HCT116 (cell line): ENCODE measurements around the gene SND1. TPM values are rescaled to one million over a fixed set of nuclear protein-coding genes. Genes with fewer than 3 reads are reported as not detected.

Source experiments
- ATAC-seq: fragments of 200-7000 bp; cut with Tn5 transposase; 2 replicates; pipeline ENCODE4 v1.9.1; 2020; ENCODE audit warnings: mild to moderate bottlenecking, moderate library complexity
- BruUV-seq: library from RNA; stranded (reverse); fragments of 400-500 nt; replicated peaks from 2 replicates; lab custom pipeline; 2021; lab: Mats Ljungman, UMichigan
- CTCF ChIA-PET: fragments of 300-600 bp; sonication (Branson Sonifier 250); formaldehyde crosslinking; loops from one replicate; lab custom pipeline; 2021; ENCODE audit warnings: antibody characterized with exemption; lab: Charles Lee
- POLR2A ChIA-PET: fragments of 300-600, 350-600 bp; sonication (Branson Sonifier 250); formaldehyde crosslinking; loops from one replicate; lab custom pipeline; 2021; ENCODE audit warnings: antibody characterized with exemption; lab: Charles Lee
- RAD21 ChIA-PET, 2 experiments: fragments of 300-600 bp; sonication (Branson Sonifier 250); formaldehyde crosslinking; loops; one replicate each; lab custom pipeline; 2023; ENCODE audit warnings: low total read pairs in 2 of 2; ENCODE audit not compliant: uncharacterized antibody in 2 of 2, unreplicated experiment in 2 of 2, low non-redundant PET in 1 of 2; lab: Charles Lee
- DNase-seq: peaks from one replicate; pipeline ENCODE4 v3.0.0-alpha.2; 2010; ENCODE audit warnings: low read depth, low spot score
- H2AFZ ChIP-seq: fragments of 200-600 bp; shearing (Covaris generic), sonication (generic); 2 replicates; pipeline ENCODE4 v1.6.1; 2017; ENCODE audit warnings: low read depth, mixed run types, mixed read lengths, antibody characterized with exemption, low read length; ENCODE audit not compliant: poor library complexity, severe bottlenecking
- H3K27ac ChIP-seq: 2 replicates; pipeline ENCODE4 v1.5.1; 2012; ENCODE audit warnings: low read depth, low read length
- H3K27me3 ChIP-seq: fragments of 200-600 bp; sonication (generic); 2 replicates; pipeline ENCODE4 v1.6.1; 2016; ENCODE audit warnings: mixed run types, low read length, mixed read lengths; ENCODE audit not compliant: insufficient read depth
- H3K36me3 ChIP-seq, 2 experiments: fragments of 200-500 bp in 1 of 2; fragments of 200-600 bp in 1 of 2; sonication (Bioruptor generic) in 1 of 2; sonication (generic) in 1 of 2; 2 replicates each; pipeline versions ENCODE4 v1.5.1 to v1.6.1; 2014 to 2016; ENCODE audit warnings: low read length in 2 of 2, inconsistent platforms in 1 of 2, mixed read lengths in 1 of 2, mixed run types in 1 of 2; ENCODE audit not compliant: insufficient read depth in 2 of 2, control insufficient read depth in 1 of 2
- H3K4me1 ChIP-seq, 2 experiments: fragments of 200-600 bp in 1 of 2; sonication (generic) in 1 of 2; 2 replicates each; pipeline versions ENCODE4 v1.5.1 to v1.6.1; 2012 to 2017; ENCODE audit warnings: low read length in 2 of 2, inconsistent platforms in 1 of 2, mild to moderate bottlenecking in 1 of 2, mixed read lengths in 1 of 2, mixed run types in 1 of 2, moderate library complexity in 1 of 2; ENCODE audit not compliant: insufficient read depth in 2 of 2, control insufficient read depth in 1 of 2
- H3K4me2 ChIP-seq: fragments of 200-600 bp; sonication (generic); 2 replicates; pipeline ENCODE4 v1.6.1; 2017; ENCODE audit warnings: mixed run types, low read length, mixed read lengths
- H3K4me3 ChIP-seq, 2 experiments: fragments of 200-600 bp in 1 of 2; sonication (generic) in 1 of 2; replicated peaks in 1 of 2; 2 replicates each; pipeline ENCODE4 v1.5.1; 2011 to 2016; ENCODE audit warnings: low read length in 2 of 2, control low read depth in 1 of 2, low read depth in 1 of 2, mild to moderate bottlenecking in 1 of 2, mixed read lengths in 1 of 2, mixed run types in 1 of 2
- H3K79me2 ChIP-seq: fragments of 200-600 bp; sonication (generic); 2 replicates; pipeline ENCODE4 v1.6.1; 2017; ENCODE audit warnings: mild to moderate bottlenecking, mixed run types, low read length, moderate library complexity, mixed read lengths; ENCODE audit not compliant: insufficient read depth
- H3K9ac ChIP-seq: fragments of 200-600 bp; sonication (generic); 2 replicates; pipeline ENCODE4 v1.6.1; 2016; ENCODE audit warnings: low read length, mixed read lengths
- H3K9me2 ChIP-seq: fragments of 200-600 bp; sonication (generic), shearing (Covaris generic); 2 replicates; pipeline ENCODE4 v1.6.1; 2017; ENCODE audit warnings: mixed run types, mild to moderate bottlenecking, moderate library complexity; ENCODE audit not compliant: insufficient read depth
- H3K9me3 ChIP-seq, 2 experiments: fragments of 200-500 bp in 1 of 2; fragments of 200-600 bp in 1 of 2; sonication (Bioruptor generic) in 1 of 2; sonication (generic) in 1 of 2; 2 replicates each; pipeline ENCODE4 v1.6.1; 2014 to 2017; ENCODE audit warnings: low read length in 2 of 2, mixed read lengths in 2 of 2, inconsistent platforms in 1 of 2, low read depth in 1 of 2, mild to moderate bottlenecking in 1 of 2, mixed run types in 1 of 2, moderate library complexity in 1 of 2; ENCODE audit not compliant: control insufficient read depth in 1 of 2, insufficient read depth in 1 of 2
- H4K20me1 ChIP-seq: fragments of 200-600 bp; sonication (generic), shearing (Covaris generic); 2 replicates; pipeline ENCODE4 v1.6.1; 2017; ENCODE audit warnings: mixed run types, mild to moderate bottlenecking, moderate library complexity; ENCODE audit not compliant: insufficient read depth
- CBX3 ChIP-seq: IDR thresholded peaks from 2 replicates; pipeline ENCODE4 v1.6.1; 2012; ENCODE audit warnings: low read depth
- CTCF ChIP-seq, 3 experiments: fragments of 200-600 bp in 1 of 3; sonication (generic) in 1 of 3; IDR thresholded peaks in 2 of 3; conservative IDR thresholded peaks in 1 of 3; 2 replicates each; pipeline ENCODE4 v1.5.1; 2012 to 2017; ENCODE audit warnings: low read depth in 2 of 3, low read length in 2 of 3, antibody characterized with exemption in 1 of 3, borderline replicate concordance in 1 of 3, control low read depth in 1 of 3, mild to moderate bottlenecking in 1 of 3, mixed read lengths in 1 of 3, mixed run types in 1 of 3, moderate library complexity in 1 of 3; ENCODE audit not compliant: insufficient read depth in 1 of 3
- EGR1 ChIP-seq: IDR thresholded peaks from 2 replicates; pipeline ENCODE4 v1.6.1; 2012; ENCODE audit warnings: low read depth
- EZH2 ChIP-seq: fragments of 200-600 bp; sonication (generic); IDR thresholded peaks from 2 replicates; pipeline ENCODE4 v1.6.1; 2017; ENCODE audit warnings: antibody characterized with exemption, mixed run types
- EZH2phosphoT487 ChIP-seq: fragments of 200-600 bp; IDR thresholded peaks from 2 replicates; pipeline ENCODE4 v1.6.1; 2018; ENCODE audit warnings: antibody characterized with exemption, borderline replicate concordance
- FOSL1 ChIP-seq: IDR thresholded peaks from 2 replicates; pipeline ENCODE4 v1.6.1; 2012; ENCODE audit warnings: low read depth
- MAX ChIP-seq: IDR thresholded peaks from 2 replicates; pipeline ENCODE4 v1.6.1; 2012
- RAD21 ChIP-seq: IDR thresholded peaks from 2 replicates; pipeline ENCODE4 v1.6.1; 2012; ENCODE audit warnings: low read depth, mild to moderate bottlenecking
- SIN3A ChIP-seq: IDR thresholded peaks from 2 replicates; pipeline ENCODE4 v1.6.1; 2012; ENCODE audit warnings: low read depth
- TCF7L2 ChIP-seq: IDR thresholded peaks from 2 replicates; pipeline ENCODE4 v1.7.0; 2011; ENCODE audit warnings: borderline replicate concordance, inconsistent platforms; ENCODE audit not compliant: insufficient read depth, insufficient read length; ENCODE audit errors: extremely low read depth
- YY1 ChIP-seq: IDR thresholded peaks from 2 replicates; pipeline ENCODE4 v1.6.1; 2011; ENCODE audit warnings: low read length, low read depth, moderate library complexity, mild to moderate bottlenecking; ENCODE audit not compliant: insufficient replicate concordance; ENCODE audit errors: extremely low read depth
- ZBTB33 ChIP-seq: IDR thresholded peaks from 2 replicates; pipeline ENCODE4 v1.6.1; 2011; ENCODE audit warnings: mild to moderate bottlenecking, low read length, moderate library complexity; ENCODE audit not compliant: insufficient replicate concordance; ENCODE audit errors: extremely low read depth
- intact Hi-C: fragments of 100-400 bp; cut with micrococcal nuclease; formaldehyde crosslinking; loops from 2 replicates; pipeline ENCODE4 v1.10.0; 2022
- total RNA-seq: library from RNA; stranded (reverse); gene quantifications from one replicate; pipeline ENCODE4 v1.2.1, GENCODE V29; 2021; ENCODE audit not compliant: unreplicated experiment

SND1 gene
- total RNA-seq, 1 experiment from 2014 or later: 169 TPM

GRCh38 chr7:128081351-128081750 lies 429.4 kb downstream of the SND1 start:
- ChIA-PET CTCF (no interaction called here), POLR2A (no interaction called here), RAD21 (no interaction called here)
- no peak overlapping the region for H3K27ac ChIP-seq
- no peak overlapping the region for H3K9ac ChIP-seq
- no peaks in the 10 kb centered on the region for H3K27me3 ChIP-seq
- intact Hi-C loops: no loop called here
- H3K4me3 ChIP-seq: no peak overlapping the region
- H3K79me2 ChIP-seq: no peaks in the 10 kb centered on the region
- H3K9me3 ChIP-seq: no peaks in the 10 kb centered on the region
- ATAC-seq: no peak
- no peak for DNase-seq
- TF ChIP-seq SIN3A (no peak), RAD21 (no peak), TCF7L2 (no peak), EZH2 (no peak), CTCF (IDR thresholded peaks at IDR 0.05 in 2 of 3, conservative IDR thresholded peaks at IDR 0.05 in 1 of 3; ENCODE audit: borderline replicate concordance in 1 of 3, insufficient read depth in 1 of 3, low read depth in 2 of 3, low read length in 2 of 3) (no peak), EGR1 (no peak), FOSL1 (no peak), CBX3 (no peak), ZBTB33 (no peak), YY1 (no peak), EZH2phosphoT487 (no peak), MAX (no peak)
- H3K4me2 ChIP-seq: no peak overlapping the region
- no peak overlapping the region for H2AFZ ChIP-seq
- H3K9me2 ChIP-seq: no peaks in the 10 kb centered on the region
- no peaks in the 10 kb centered on the region for H4K20me1 ChIP-seq
- no peaks in the 10 kb centered on the region for H3K4me1 ChIP-seq
- H3K36me3 ChIP-seq: peaks cover 0 to 5% of the 10 kb centered on the region in 2 experiments; a peak in 1 of 4 replicates
- no TSS peak for BruUV-seq
